H1 (cell line): ENCODE results near the gene GPR31. TPM values are rescaled to one million over a fixed set of nuclear protein-coding genes. Genes with fewer than 3 reads are reported as not detected.

Source experiments
- CTCF ChIA-PET: fragments of 300-600 bp; sonication (Branson Sonifier 250); formaldehyde crosslinking; loops from one replicate; lab custom pipeline; 2021; ENCODE audit not compliant: partially characterized antibody; lab: Charles Lee
- POLR2A ChIA-PET: fragments of 300-600 bp; sonication (Branson Sonifier 250); formaldehyde crosslinking; loops from one replicate; lab custom pipeline; 2021; ENCODE audit warnings: inconsistent platforms; ENCODE audit not compliant: partially characterized antibody; lab: Charles Lee
- DNase-seq, 2 experiments: peaks; one replicate each; pipeline versions ENCODE4 v3.0.0 to v3.0.0-alpha.2; 2010 to 2022; ENCODE audit warnings: low spot score in 2 of 2, low read depth in 1 of 2, mixed read lengths in 1 of 2
- FAIRE-seq: peaks from 2 replicates; lab custom pipeline; 2011; peaks lifted over from hg19 to GRCh38; lab: Jason Lieb, UNC
- H2AFZ ChIP-seq: 2 replicates; pipeline ENCODE4 v1.8.1; 2012; ENCODE audit warnings: low read length, inconsistent platforms
- H2AK5ac ChIP-seq: 2 replicates; pipeline ENCODE4 v1.6.1; 2013; ENCODE audit warnings: low read depth, low read length
- H2BK120ac ChIP-seq: replicated peaks from 2 replicates; pipeline ENCODE3; 2013; ENCODE audit warnings: low read depth, low read length, inconsistent platforms
- H2BK12ac ChIP-seq: 2 replicates; pipeline ENCODE4 v1.6.1; 2013; ENCODE audit warnings: low read depth, low read length
- H2BK15ac ChIP-seq: 2 replicates; pipeline ENCODE4 v1.6.1; 2013; ENCODE audit warnings: low read length
- H2BK20ac ChIP-seq: 2 replicates; pipeline ENCODE4 v1.6.1; 2013; ENCODE audit warnings: low read length
- H2BK5ac ChIP-seq: 2 replicates; pipeline ENCODE4 v1.6.1; 2013; ENCODE audit warnings: low read depth, low read length
- H3K14ac ChIP-seq: 2 replicates; pipeline ENCODE4 v1.6.1; 2013; ENCODE audit warnings: inconsistent platforms; ENCODE audit not compliant: insufficient read length
- H3K18ac ChIP-seq: 2 replicates; pipeline ENCODE4 v1.6.1; 2013; ENCODE audit warnings: low read length; ENCODE audit errors: extremely low read depth
- H3K23ac ChIP-seq: 2 replicates; pipeline ENCODE4 v1.6.1; 2013; ENCODE audit warnings: inconsistent platforms; ENCODE audit not compliant: insufficient read length
- H3K23me2 ChIP-seq: 2 replicates; pipeline ENCODE4 v1.6.1; 2013; ENCODE audit warnings: low read depth, low read length
- H3K27ac ChIP-seq: 2 replicates; pipeline ENCODE4 v1.6.1; 2011; ENCODE audit warnings: low read depth, low read length, inconsistent platforms
- H3K27me3 ChIP-seq, 4 experiments: replicated peaks in 1 of 4; 1 replicate in 1 of 4; 2 replicates in 3 of 4; pipeline versions ENCODE4 v1.6.1 to v1.8.1; 2011 to 2013; ENCODE audit warnings: low read length in 3 of 4, mild to moderate bottlenecking in 3 of 4, inconsistent platforms in 2 of 4, mixed read lengths in 2 of 4, moderate library complexity in 1 of 4; ENCODE audit not compliant: control insufficient read depth in 3 of 4, insufficient read depth in 3 of 4; ENCODE audit errors: extremely low read depth in 1 of 4
- H3K36me3 ChIP-seq, 4 experiments: 2 replicates each; pipeline versions ENCODE4 v1.6.1 to v1.8.1; 2011 to 2013; ENCODE audit warnings: mild to moderate bottlenecking in 4 of 4, low read length in 3 of 4, moderate library complexity in 2 of 4, control low read depth in 1 of 4, inconsistent platforms in 1 of 4; ENCODE audit not compliant: insufficient read depth in 4 of 4, control insufficient read depth in 2 of 4
- H3K4ac ChIP-seq: replicated peaks from 2 replicates; pipeline ENCODE3; 2013; ENCODE audit warnings: low read length, low read depth, mixed read lengths, inconsistent platforms; ENCODE audit not compliant: insufficient read length
- H3K4me1 ChIP-seq, 4 experiments: replicated peaks in 1 of 4; 1 replicate in 1 of 4; 2 replicates in 3 of 4; pipeline versions ENCODE4 v1.6.1 to v1.8.1; 2011 to 2013; ENCODE audit warnings: low read length in 3 of 4, inconsistent platforms in 2 of 4, mixed read lengths in 1 of 4; ENCODE audit not compliant: insufficient read depth in 4 of 4, control insufficient read depth in 3 of 4
- H3K4me2 ChIP-seq, 2 experiments: 2 replicates each; pipeline versions ENCODE4 v1.6.1 to v1.8.1; 2011 to 2013; ENCODE audit warnings: low read depth in 2 of 2, low read length in 2 of 2, control low read depth in 1 of 2, inconsistent platforms in 1 of 2, mild to moderate bottlenecking in 1 of 2; ENCODE audit not compliant: insufficient read depth in 1 of 2
- H3K4me3 ChIP-seq, 4 experiments: fragments of 200-600, 300-600 bp in 1 of 4; sonication (generic), shearing (Covaris generic), sonication (Bioruptor Twin) in 1 of 4; 2 replicates each; pipeline versions ENCODE4 v1.5.1 to v1.8.1; 2011 to 2016; ENCODE audit warnings: low read length in 4 of 4, low read depth in 3 of 4, control low read depth in 2 of 4, inconsistent platforms in 2 of 4, mild to moderate bottlenecking in 2 of 4, mixed read lengths in 1 of 4, moderate library complexity in 1 of 4; ENCODE audit not compliant: insufficient read depth in 2 of 4; ENCODE audit errors: extremely low read depth in 1 of 4
- H3K56ac ChIP-seq: replicated peaks from 2 replicates; pipeline ENCODE3; 2013; ENCODE audit warnings: low read depth, mild to moderate bottlenecking, mixed read lengths, low read length, inconsistent platforms; ENCODE audit not compliant: insufficient read length
- H3K79me1 ChIP-seq: 2 replicates; pipeline ENCODE4 v1.6.1; 2013; ENCODE audit warnings: low read depth, low read length, control low read depth
- H3K79me2 ChIP-seq, 2 experiments: 2 replicates each; pipeline versions ENCODE4 v1.6.1 to v1.8.1; 2012 to 2013; ENCODE audit warnings: low read length in 2 of 2, mild to moderate bottlenecking in 2 of 2, inconsistent platforms in 1 of 2; ENCODE audit not compliant: insufficient read depth in 2 of 2, control insufficient read depth in 1 of 2
- H3K9ac ChIP-seq, 4 experiments: replicated peaks in 1 of 4; 1 replicate in 1 of 4; 2 replicates in 3 of 4; pipeline versions ENCODE4 v1.6.1 to v1.8.1; 2011 to 2013; ENCODE audit warnings: low read depth in 3 of 4, low read length in 3 of 4, control low read depth in 2 of 4, mild to moderate bottlenecking in 2 of 4, moderate library complexity in 2 of 4, inconsistent platforms in 1 of 4; ENCODE audit errors: extremely low read depth in 1 of 4
- H3K9me3 ChIP-seq, 2 experiments: 2 replicates each; pipeline versions ENCODE4 v1.6.1 to v1.8.1; 2012 to 2013; ENCODE audit warnings: mild to moderate bottlenecking in 2 of 2, moderate library complexity in 2 of 2, control low read depth in 1 of 2, inconsistent platforms in 1 of 2, low read depth in 1 of 2, low read length in 1 of 2, mixed read lengths in 1 of 2; ENCODE audit not compliant: insufficient read depth in 2 of 2
- H4K20me1 ChIP-seq, 2 experiments: replicated peaks in 1 of 2; 2 replicates each; pipeline versions ENCODE3 to v1.8.1; 2011 to 2013; ENCODE audit warnings: inconsistent platforms in 2 of 2, low read length in 2 of 2, mild to moderate bottlenecking in 1 of 2; ENCODE audit not compliant: insufficient read depth in 2 of 2, control insufficient read depth in 1 of 2
- H4K5ac ChIP-seq: 2 replicates; pipeline ENCODE4 v1.6.1; 2013; ENCODE audit warnings: low read length, low read depth, mixed read lengths, inconsistent platforms; ENCODE audit not compliant: insufficient read length
- H4K8ac ChIP-seq: 2 replicates; pipeline ENCODE4 v1.8.0; 2013; ENCODE audit warnings: mild to moderate bottlenecking, moderate library complexity, low read length, inconsistent platforms; ENCODE audit not compliant: insufficient read depth; ENCODE audit errors: extremely low read depth
- H4K91ac ChIP-seq: replicated peaks from 2 replicates; pipeline ENCODE3; 2013; ENCODE audit warnings: low read length, mixed read lengths, inconsistent platforms; ENCODE audit not compliant: insufficient read length
- CTBP2 ChIP-seq: IDR thresholded peaks from 2 replicates; pipeline ENCODE4 v1.7.0; 2011; ENCODE audit warnings: borderline replicate concordance, mild to moderate bottlenecking, moderate library complexity, mixed read lengths, low read length; ENCODE audit not compliant: insufficient read depth, insufficient read length
- KDM1A ChIP-seq: fragments of 200-600, 300-600 bp; sonication (generic); IDR thresholded peaks from 2 replicates; pipeline ENCODE4 v1.7.1; 2016; ENCODE audit warnings: mild to moderate bottlenecking, low read length, borderline replicate concordance
- RFX5 ChIP-seq: IDR thresholded peaks from 2 replicates; pipeline ENCODE4 v1.6.1; 2011; ENCODE audit warnings: low read depth, low read length, improper control_type of control experiment, borderline replicate concordance
- RXRA ChIP-seq: IDR thresholded peaks from 2 replicates; pipeline ENCODE4 v1.6.1; 2011; ENCODE audit warnings: low read depth, mild to moderate bottlenecking, low read length, moderate library complexity; ENCODE audit not compliant: insufficient read depth
- TEAD4 ChIP-seq: IDR thresholded peaks from 2 replicates; pipeline ENCODE4 v1.6.1; 2012; ENCODE audit warnings: low read depth, low read length, inconsistent platforms, mixed read lengths
- WGBS, 2 experiments: shearing (Covaris generic) in 1 of 2; methylation state at CpG; one replicate each; pipeline versions ENCODE4 v1.1.6 to v1.1.7; 2013 to 2015; ENCODE audit warnings: low lambda C conversion rate in 2 of 2, mixed read lengths in 2 of 2, inconsistent platforms in 1 of 2, low coverage in 1 of 2, missing lambda C conversion rate in 1 of 2; ENCODE audit not compliant: insufficient replicate concordance in 2 of 2, insufficient coverage in 1 of 2, insufficient read length in 1 of 2; ENCODE audit errors: extremely low coverage in 1 of 2, missing lambda C conversion rate in 1 of 2; 5-methylcytosine and 5-hydroxymethylcytosine counted together
- polyA plus RNA-seq, 7 experiments: library from polyadenylated mRNA; depleted of rRNA in 3 of 7; stranded (reverse) in 5 of 7; unstranded in 2 of 7; fragments of >200 nt in 5 of 7; fragments of 200-250 nt in 2 of 7; gene quantifications; 1 replicate in 5 of 7; 2 replicates in 1 of 7; 4 replicates in 1 of 7; pipeline versions ENCODE4 v1.2.1 to v1.2.3, GENCODE V29; 2011 to 2013; ENCODE audit warnings: missing spikeins in 2 of 7, mixed read lengths in 2 of 7
- total RNA-seq: library from RNA; stranded (reverse); fragmentation: NEBNext Ultra II Directional; extraction: Animal tissue kit (Norgen Biotek cat#: 25700); gene quantifications from 2 replicates; pipeline ENCODE4 v1.2.1, GENCODE V29; 2021

GPR31 gene
- total and polyA plus RNA-seq, 2 of the 8 experiments (the other 6 are each of a cell fraction or from before 2014, with no cell fraction given) = not detected

GRCh38 chr6:167118839-167119238 is 38.9 kb downstream of the GPR31 start:
- Histone ChIP-seq H4K8ac (no peak overlapping the region), H3K36me3 (no peaks in the 10 kb centered on the region), H3K27ac (no peak overlapping the region), H3K9ac (no peak overlapping the region), H3K4me3 (no peak overlapping the region), H3K79me2 (no peaks in the 10 kb centered on the region), H3K23me2 (no peaks in the 10 kb centered on the region), H3K9me3 (peaks cover 0 to 6% of the 10 kb centered on the region in 2 experiments; a peak in 1 of 4 replicates), H2BK15ac (no peak overlapping the region), H4K20me1 (no peaks in the 10 kb centered on the region), H3K4me1 (peaks cover 0 to 5% (median 0%) of the 10 kb centered on the region in 4 experiments; a peak in 3 of 7 replicates), H3K4me2 (no peak overlapping the region), H4K91ac (no peak overlapping the region), H3K18ac (no peak overlapping the region), H2AK5ac (no peak overlapping the region), H2BK120ac (no peak overlapping the region), H3K79me1 (no peaks in the 10 kb centered on the region), H3K4ac (no peak overlapping the region), H3K27me3 (no peaks in the 10 kb centered on the region), H2BK20ac (no peak overlapping the region), H3K14ac (no peak overlapping the region), H3K23ac (no peak overlapping the region), H4K5ac (no peak overlapping the region), H2AFZ (no peak overlapping the region), H3K56ac (no peak overlapping the region), H2BK5ac (no peak overlapping the region), H2BK12ac (no peak overlapping the region)
- WGBS, 2 experiments = 81% methylated on average over 12 of the region's 12 CpGs; no CpG with 5 or more reads in 1 of the 2 experiments
- CTCF ChIA-PET = interaction anchor here (1.0 kb wide), 1 partner anchor 9 kb away, joined by 3 read pairs; no protein-coding TSS in a partner anchor
- no peak for DNase-seq
- POLR2A ChIA-PET = no interaction called here
- no peak for FAIRE-seq
- TF ChIP-seq RXRA (no peak), RFX5 (no peak), TEAD4 (no peak), KDM1A (no peak), CTBP2 (no peak)
